ENCODE results near the gene POLR2J3.
"Not testable (repeated sequence)": the region's sequence is repeated elsewhere in the genome, so short reads cannot be mapped to it uniquely, and the experiment has no call there.

GRCh38 chr7:102614346-102614697 lies 41.9 kb upstream of the POLR2J3 start:
- TF ChIP-seq, protein P1, sequence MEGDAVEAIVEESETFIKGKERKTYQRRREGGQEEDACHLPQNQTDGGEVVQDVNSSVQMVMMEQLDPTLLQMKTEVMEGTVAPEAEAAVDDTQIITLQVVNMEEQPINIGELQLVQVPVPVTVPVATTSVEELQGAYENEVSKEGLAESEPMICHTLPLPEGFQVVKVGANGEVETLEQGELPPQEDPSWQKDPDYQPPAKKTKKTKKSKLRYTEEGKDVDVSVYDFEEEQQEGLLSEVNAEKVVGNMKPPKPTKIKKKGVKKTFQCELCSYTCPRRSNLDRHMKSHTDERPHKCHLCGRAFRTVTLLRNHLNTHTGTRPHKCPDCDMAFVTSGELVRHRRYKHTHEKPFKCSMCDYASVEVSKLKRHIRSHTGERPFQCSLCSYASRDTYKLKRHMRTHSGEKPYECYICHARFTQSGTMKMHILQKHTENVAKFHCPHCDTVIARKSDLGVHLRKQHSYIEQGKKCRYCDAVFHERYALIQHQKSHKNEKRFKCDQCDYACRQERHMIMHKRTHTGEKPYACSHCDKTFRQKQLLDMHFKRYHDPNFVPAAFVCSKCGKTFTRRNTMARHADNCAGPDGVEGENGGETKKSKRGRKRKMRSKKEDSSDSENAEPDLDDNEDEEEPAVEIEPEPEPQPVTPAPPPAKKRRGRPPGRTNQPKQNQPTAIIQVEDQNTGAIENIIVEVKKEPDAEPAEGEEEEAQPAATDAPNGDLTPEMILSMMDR (IDR thresholded peaks at IDR 0.05), result not testable (repeated sequence)
- not testable (repeated sequence) for TF ChIP-seq POLR2A (IDR thresholded peaks at IDR 0.05)
